ENCODE data around the gene PPP1R12C. TPM values are rescaled to one million over a fixed set of nuclear protein-coding genes. Genes with fewer than 3 reads are reported as not detected.

Gene PPP1R12C
- total RNA-seq, 1 experiment from 2014 or later, result 79.9 TPM

GRCh38 chr19:55158848-55159749 lies 41.7 kb upstream of the PPP1R12C start:
- Mint-ChIP-seq H3K27ac (no peak overlapping the region), H3K4me1 (peaks cover 18 to 27% of the 10 kb centered on the region in 2 experiments), H3K36me3 (ENCODE audit: insufficient read depth in 1 of 3, low read depth in 3 of 3) (peaks cover 6 to 7% (median 6%) of the 10 kb centered on the region in 3 experiments; a peak in 6 of 7 replicates), H3K4me3 (peak overlapping the region in 1 of 2 experiments; percentile 55; a peak in 2 of 5 replicates), H3K27me3 (ENCODE audit: low read depth) (peaks cover 25% of the 10 kb centered on the region), H3K9me3 (no peaks in the 10 kb centered on the region)
- no peak overlapping the region for H3K4ac ChIP-seq (ENCODE audit: low read depth, low read length)
- H3K23me2 ChIP-seq (ENCODE audit: insufficient read length, low read depth, low read length, poor library complexity, severe bottlenecking), result peaks cover 13% of the 10 kb centered on the region
- WGBS (ENCODE audit: extremely low coverage, insufficient read length, low lambda C conversion rate), result no CpG with 5 or more reads among the region's 18 CpGs
- H2AFZ ChIP-seq (ENCODE audit: low read length), result no peak overlapping the region
- H4K8ac ChIP-seq (replicated peaks; ENCODE audit: insufficient read length, low read depth, low read length), result no peak overlapping the region
- H3K9me3 ChIP-seq (ENCODE audit: control insufficient read depth, low read depth, low read length), result no peaks in the 10 kb centered on the region
- no peak overlapping the region for H2BK5ac ChIP-seq (ENCODE audit: insufficient read length, low read length)
- H3K79me1 ChIP-seq (ENCODE audit: insufficient read depth, low read depth, low read length, poor library complexity, severe bottlenecking), result no peaks in the 10 kb centered on the region
- no peak overlapping the region for H3K27ac ChIP-seq (ENCODE audit: insufficient read length, low read depth, low read length)
- no peak overlapping the region for H3K56ac ChIP-seq (ENCODE audit: insufficient read length, low read depth, low read length)
- no peak overlapping the region for H3K4me2 ChIP-seq (ENCODE audit: insufficient read depth, insufficient read length, low read length)
- no peak overlapping the region for H4K5ac ChIP-seq (ENCODE audit: insufficient read length, low read depth, low read length)
- no peak overlapping the region for H3T11ph ChIP-seq (ENCODE audit: low read length)
- H3K4me1 ChIP-seq (ENCODE audit: insufficient read depth, low read length), result no peaks in the 10 kb centered on the region; the same call in 1 of the 2 replicates
- DNase-seq, result peak; percentile 73
- H2BK15ac ChIP-seq (ENCODE audit: low read depth, low read length), result no peak overlapping the region
- H3K9ac ChIP-seq (ENCODE audit: extremely low read depth, insufficient read length, low read length), result no peak overlapping the region
- H3K27me3 ChIP-seq (ENCODE audit: insufficient read depth, low read length), result no peaks in the 10 kb centered on the region; the same call in 1 of the 2 replicates
- no peak overlapping the region for H3K18ac ChIP-seq (ENCODE audit: insufficient read length, low read depth, low read length)
- no peaks in the 10 kb centered on the region for H4K20me1 ChIP-seq (ENCODE audit: control insufficient read depth, insufficient read depth, insufficient read length)
- no peak overlapping the region for H2BK120ac ChIP-seq (ENCODE audit: low read depth, low read length, poor library complexity, severe bottlenecking)
- no peak overlapping the region for H3K23ac ChIP-seq (ENCODE audit: insufficient read length, low read depth, low read length)
- no peak overlapping the region for H3K14ac ChIP-seq (ENCODE audit: insufficient read depth, low read length)
- no peak overlapping the region for H2BK12ac ChIP-seq (ENCODE audit: insufficient read length, low read depth, low read length)
- no peaks in the 10 kb centered on the region for H3K79me2 ChIP-seq (ENCODE audit: insufficient read depth, low read length)
- H2BK20ac ChIP-seq (ENCODE audit: low read depth, low read length, poor library complexity, severe bottlenecking), result no peak overlapping the region
- no peak overlapping the region for H2AK5ac ChIP-seq (ENCODE audit: insufficient read length, low read length)
- no peak for TF ChIP-seq CTCF (conservative IDR thresholded peaks at IDR 0.05)
- H4K91ac ChIP-seq (ENCODE audit: insufficient read length, low read depth, low read length), result no peak overlapping the region

Data from H9 (cell line).